Activated CD8-positive, alpha-beta memory T cell treated with anti-CD3 and anti-CD28 coated beads for 36 hours (primary cell): ENCODE results near the gene HS6ST3. TPM values are rescaled to one million over a fixed set of nuclear protein-coding genes. Genes with fewer than 3 reads are reported as not detected.
"Not testable (repeated sequence)": the region's sequence is repeated elsewhere in the genome, so short reads cannot be mapped to it uniquely, and the experiment has no call there.

ENCODE experiments used
- CTCF ChIA-PET: fragments of 350-600 bp; sonication (Branson Sonifier 250); formaldehyde crosslinking; loops from one replicate; lab custom pipeline; 2021; ENCODE audit warnings: antibody characterized with exemption; lab: Charles Lee
- POLR2A ChIA-PET: fragments of 350-600 bp; sonication (Branson Sonifier 250); formaldehyde crosslinking; loops from one replicate; lab custom pipeline; 2021; ENCODE audit warnings: antibody characterized with exemption; lab: Charles Lee
- total RNA-seq, 2 experiments: library from RNA; stranded (reverse); gene quantifications; one replicate each; pipeline ENCODE4 v1.2.3, GENCODE V29; 2021

HS6ST3 gene
- total RNA-seq, 2 experiments from 2014 or later, result not detected

DNA sequence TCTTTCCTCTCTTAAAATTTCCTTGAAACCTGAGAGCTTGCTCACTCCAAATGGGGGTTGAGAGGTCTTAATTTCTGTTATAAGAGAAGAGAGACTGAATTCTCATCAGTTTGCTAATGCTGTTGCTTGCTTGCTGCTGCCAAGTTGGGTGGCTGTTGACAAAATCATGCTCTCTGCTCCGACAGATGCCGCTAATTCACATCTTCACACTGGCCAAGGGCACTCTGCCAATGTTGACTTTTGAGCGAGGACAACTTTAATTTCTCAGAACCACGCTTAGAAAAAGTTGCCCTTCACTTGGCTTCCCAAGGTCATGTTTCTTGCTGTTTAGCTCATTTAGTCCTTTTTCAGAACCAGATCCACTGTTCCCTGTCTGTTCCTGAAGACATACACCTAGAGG lies 402.9 kb downstream of the HS6ST3 start:
- POLR2A ChIA-PET, result no interaction called here
- CTCF ChIA-PET, result no interaction called here

DNA sequence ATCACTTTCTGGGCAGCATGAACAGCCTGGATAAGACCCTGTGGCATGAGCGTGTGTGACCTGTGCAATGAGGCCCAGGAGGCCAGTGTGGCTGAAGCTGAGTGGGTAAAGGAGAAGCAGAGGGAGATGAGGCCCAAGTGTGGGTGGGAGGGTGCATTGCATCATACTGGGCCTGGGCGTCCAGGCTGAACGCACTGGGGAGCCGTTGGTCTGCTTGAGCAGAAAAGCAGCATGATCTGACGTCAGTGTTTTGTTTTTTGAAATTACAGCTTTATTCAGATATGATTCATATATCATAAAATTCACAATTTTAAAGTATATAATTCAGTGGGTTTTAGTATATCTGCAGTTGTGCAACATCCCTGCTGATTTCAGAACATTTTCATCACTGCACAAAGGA lies 409.7 kb downstream of the HS6ST3 start:
- POLR2A ChIA-PET, result no interaction called here
- CTCF ChIA-PET, result no interaction called here

DNA sequence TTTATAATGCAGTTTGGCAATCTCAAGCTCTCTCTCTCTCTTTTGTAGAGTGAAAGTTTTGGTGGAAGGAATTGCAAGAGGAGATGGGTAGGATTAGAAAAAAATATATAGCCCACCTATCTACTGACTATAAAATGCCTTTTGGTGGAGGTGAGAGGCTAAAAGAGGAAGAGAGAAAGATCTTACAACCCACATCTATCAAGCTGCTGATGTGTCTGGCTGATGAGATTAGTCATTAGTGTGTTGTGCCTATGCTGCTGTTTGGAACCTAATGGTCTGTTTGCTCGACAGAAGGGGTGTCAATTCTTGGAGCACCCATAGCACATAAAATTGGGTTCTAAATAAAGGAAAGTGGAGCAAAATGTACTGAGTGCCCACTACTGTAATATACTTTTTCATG lies 411.0 kb downstream of the HS6ST3 start:
- ChIA-PET POLR2A (no interaction called here), CTCF (no interaction called here)

DNA sequence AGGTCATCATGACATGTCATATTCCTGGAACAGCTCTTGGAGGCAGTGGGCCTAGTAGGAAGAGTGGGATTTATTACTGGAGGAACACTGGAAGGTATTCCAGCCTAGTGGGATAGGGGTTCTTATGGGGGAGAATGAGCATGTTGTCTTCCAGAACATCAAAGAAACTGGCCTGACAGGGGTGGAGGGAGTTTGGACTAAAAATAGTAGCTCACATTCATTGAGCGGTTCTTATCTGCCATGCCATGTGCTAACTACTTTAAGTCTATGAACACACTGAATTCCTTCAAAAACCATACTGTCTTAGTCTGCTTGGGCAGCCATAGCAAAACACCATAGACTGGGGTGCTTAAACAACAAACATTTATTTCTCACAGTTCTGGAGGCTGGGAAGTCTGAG lies 413.6 kb downstream of the HS6ST3 start:
- ChIA-PET POLR2A (no interaction called here), CTCF (no interaction called here)

DNA sequence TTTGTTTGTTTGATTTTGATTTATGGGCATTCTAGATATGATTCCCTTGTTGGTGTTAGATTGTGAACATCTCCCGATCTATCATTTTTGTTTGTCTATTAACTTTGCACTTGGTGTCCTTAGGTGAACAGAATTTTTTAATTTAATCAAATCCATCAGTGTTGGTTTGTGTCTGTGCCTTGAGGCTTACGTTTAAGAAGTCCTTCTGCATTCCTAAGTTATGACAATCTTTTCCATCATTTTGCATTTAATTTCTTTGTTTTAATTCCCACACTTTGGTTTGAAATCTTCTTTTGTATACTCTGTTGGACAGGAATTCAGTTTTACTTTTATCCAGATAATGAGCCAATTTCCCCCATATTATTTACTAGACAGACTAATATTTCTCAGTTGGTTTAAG lies 421.7 kb downstream of the HS6ST3 start:
- POLR2A ChIA-PET, result no interaction called here
- CTCF ChIA-PET, result no interaction called here

DNA sequence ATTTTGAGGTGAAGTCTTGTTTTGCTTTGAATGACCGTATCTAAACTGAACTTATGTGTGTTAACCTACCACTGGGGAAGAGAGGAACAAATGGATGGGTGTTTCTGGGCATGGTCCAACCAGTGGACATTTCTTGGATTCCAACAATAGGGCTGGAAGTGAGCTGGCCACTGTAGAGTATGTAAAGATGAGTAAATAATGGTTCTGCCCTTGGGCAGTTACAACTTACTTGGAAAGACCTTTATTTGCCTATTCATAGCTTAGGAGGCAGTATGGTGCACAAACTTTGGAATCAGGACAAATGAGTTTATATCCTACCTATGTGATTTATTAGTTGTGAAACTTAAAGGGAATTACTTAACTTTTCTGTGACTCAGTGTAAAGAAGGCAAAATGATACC lies 429.5 kb downstream of the HS6ST3 start:
- CTCF ChIA-PET, result no interaction called here
- POLR2A ChIA-PET, result no interaction called here

DNA sequence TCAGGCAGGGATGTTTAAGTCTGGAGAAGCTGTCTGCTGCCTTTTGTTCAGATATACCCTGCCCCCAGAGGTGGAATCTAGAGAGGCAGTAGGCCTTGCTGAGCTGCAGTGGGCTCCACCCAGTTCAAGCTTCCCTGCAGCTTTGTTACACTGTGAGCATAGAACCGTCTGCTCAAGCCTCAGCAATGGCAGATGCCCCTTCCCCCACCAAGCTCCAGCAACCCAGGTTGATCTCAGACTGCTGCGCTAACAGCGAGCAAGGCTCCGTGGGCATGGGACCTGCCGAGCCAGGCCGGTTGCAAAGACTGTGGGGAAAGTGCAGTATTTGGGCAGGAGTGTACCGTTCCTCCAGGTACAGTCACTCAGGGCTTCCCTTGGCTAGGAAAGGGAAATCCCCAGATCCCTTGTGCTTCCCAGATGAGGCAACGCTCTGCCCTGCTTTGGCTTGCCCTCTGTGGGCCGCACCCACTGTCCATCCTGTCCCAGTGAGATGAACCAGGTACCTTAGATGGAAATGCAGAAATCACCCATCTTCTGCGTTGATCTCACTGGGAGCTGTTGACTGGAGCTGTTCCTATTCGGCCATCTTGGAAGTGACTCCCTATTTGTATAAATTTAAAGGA lies 434.6 kb downstream of the HS6ST3 start:
- CTCF ChIA-PET, result not testable (repeated sequence)

DNA sequence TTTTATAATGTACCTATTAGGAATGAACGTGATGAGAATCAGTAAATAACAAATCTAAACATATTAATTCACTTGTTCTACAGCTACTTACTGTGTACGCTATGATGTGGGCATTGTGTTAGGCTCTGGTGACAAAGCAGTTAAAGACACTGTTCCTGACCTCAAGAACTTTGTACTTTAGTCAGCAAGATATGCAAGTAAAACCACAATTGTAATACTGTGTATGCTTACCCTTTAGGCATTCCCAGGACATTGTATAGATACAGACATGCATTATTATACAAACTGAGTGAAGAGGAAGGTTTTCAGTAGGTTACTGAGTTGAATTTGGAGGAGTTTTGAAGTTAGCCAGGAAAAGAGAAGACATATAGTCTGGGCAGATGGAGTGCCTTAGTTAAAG lies 435.8 kb downstream of the HS6ST3 start:
- POLR2A ChIA-PET, result no interaction called here
- CTCF ChIA-PET, result no interaction called here

More for the DNA sequence above, 434.6 kb downstream of the HS6ST3 start:
- POLR2A ChIA-PET, result not testable (repeated sequence)

DNA sequence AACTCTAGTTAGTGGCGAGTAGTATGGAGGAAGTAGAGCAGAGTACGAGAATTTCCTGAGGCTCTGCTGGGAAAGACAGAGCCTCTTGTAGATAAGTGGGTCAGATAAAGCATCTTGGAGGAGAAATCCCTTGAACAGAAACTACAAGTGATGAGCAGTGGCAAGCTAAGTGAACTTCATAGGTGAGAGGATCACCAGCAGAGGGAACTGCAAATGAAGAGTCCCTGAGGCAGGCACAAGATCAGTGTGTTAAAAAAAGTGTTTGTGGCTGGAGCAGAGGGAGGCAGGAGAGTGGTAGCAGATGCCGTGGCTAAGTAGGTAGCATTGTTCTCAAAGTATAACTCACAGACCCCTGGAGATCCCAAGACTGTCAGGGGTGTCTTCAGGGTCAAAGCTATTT lies 437.6 kb downstream of the HS6ST3 start:
- CTCF ChIA-PET, result no interaction called here

DNA sequence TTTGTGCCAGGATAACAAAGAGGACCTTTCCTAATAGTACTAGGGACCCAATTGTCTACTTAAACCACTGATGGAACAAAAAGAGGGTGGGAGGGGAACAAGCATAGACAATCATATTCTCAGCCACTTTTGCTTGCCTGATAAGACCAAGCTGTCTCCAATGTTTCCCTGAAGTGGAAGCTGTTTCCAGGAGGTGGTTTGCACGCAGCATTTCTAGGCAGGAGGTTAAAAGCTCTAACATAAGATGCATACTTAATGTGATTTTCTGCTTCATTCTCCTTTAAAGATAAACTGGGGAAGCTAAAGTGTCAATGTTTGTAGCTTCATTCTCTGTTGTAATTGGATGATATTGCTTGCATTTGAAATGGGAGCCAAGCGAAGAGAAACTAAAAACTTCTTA lies 442.9 kb downstream of the HS6ST3 start:
- POLR2A ChIA-PET, result interaction anchor here (0.6 kb wide), 1 partner anchor 10 kb away, joined by 3 read pairs; no protein-coding TSS in a partner anchor
- CTCF ChIA-PET, result no interaction called here

More for the DNA sequence above, 437.6 kb downstream of the HS6ST3 start:
- POLR2A ChIA-PET, result no interaction called here

DNA sequence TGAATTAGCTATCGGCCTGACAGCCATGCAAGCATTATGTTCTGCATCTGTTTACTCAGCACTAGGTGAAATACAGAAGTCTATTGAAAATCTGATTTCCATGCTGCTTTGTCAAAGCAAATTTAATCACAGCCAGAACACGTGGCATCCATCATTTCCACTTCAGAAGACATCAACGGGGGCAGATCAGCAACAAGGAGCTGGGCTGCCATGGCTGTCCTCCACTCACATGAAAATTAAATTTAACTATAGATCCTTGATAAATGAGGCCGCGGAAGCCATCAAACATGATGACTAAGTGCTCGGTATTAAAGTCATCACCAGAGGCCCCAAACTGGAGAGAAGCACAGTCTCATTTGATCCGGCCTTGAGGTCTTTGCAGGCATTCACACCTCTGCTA lies 443.5 kb downstream of the HS6ST3 start:
- POLR2A ChIA-PET, result interaction anchor here (0.6 kb wide), 1 partner anchor 10 kb away, joined by 3 read pairs; no protein-coding TSS in a partner anchor
- CTCF ChIA-PET, result no interaction called here

DNA sequence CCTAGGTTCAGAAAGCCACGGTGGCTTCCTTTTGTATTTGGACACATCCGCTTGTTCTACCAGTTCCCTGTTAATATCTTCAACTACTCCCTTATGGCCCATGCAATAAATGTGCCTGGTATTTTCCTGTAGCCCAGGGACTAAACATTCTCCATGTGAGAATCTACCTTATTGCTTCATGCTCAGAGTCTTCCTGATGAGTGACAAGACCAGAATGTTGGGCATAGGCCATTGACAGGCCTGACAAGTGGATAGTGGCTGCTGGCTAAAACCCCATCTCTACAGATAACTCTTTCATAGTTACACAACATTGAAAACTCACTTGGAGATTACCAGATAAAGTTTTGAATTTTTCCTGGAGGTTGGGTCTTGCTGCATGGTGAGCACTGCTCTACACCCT lies 449.9 kb downstream of the HS6ST3 start:
- POLR2A ChIA-PET, result no interaction called here
- CTCF ChIA-PET, result no interaction called here

DNA sequence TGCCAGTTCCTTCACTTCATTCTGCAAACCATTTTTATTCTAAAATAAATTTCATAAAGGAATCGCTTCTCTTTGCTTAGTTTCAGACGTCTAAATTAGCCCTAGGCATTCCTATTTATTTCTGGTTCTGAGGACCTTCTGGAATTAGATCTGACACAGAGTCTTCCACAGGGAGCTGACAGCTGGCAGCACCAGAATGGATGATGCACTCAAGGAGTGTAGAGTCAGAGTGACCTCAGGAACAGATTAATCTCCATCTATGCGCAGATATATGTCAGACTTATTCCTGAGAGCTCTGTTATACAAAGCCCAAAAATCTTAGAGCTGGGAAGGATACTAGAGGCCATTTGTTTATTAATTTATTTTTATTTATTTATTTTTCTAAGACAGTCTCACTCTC lies 450.8 kb downstream of the HS6ST3 start:
- POLR2A ChIA-PET, result no interaction called here
- CTCF ChIA-PET, result no interaction called here

DNA sequence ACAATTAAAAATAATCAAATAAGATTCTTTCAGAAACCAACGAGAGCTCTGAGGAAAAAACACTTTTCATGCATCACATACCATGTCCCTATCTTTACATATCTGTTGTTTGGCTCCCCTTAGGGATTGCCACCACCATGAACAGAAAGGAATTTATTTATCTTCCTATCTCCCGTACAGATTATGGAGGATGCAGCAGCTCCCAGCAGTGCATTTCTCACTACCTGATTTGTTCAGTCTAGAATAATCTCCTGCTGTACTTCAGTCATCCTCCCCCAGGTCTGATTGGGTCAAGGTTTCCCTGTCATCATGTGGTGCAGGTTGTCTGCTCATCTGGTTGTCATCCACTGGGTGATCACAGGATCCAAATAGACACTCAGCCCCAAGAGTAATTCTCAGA lies 453.1 kb downstream of the HS6ST3 start:
- ChIA-PET CTCF (no interaction called here), POLR2A (interaction anchor here (0.6 kb wide), 1 partner anchor 10 kb away, joined by 3 read pairs; no protein-coding TSS in a partner anchor)

DNA sequence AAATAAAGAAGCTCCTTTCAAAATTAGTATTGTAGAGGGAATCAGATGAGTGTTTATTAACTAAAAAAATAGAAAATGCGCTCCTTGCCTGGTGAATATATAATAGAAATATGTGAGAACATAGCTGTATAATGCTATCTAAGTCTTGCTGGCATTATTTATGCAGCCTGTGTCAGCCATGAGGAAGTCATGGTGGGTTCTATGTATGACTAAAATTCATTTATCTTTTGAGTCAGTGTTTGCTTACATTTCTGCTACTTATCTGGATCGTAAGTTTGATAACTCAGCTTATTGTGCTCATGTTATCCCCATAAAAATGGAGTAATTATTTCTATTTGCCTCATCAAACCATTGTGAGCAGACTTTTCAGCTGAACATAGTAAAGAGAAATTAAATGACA lies 455.1 kb downstream of the HS6ST3 start:
- POLR2A ChIA-PET, result no interaction called here
- CTCF ChIA-PET, result no interaction called here

DNA sequence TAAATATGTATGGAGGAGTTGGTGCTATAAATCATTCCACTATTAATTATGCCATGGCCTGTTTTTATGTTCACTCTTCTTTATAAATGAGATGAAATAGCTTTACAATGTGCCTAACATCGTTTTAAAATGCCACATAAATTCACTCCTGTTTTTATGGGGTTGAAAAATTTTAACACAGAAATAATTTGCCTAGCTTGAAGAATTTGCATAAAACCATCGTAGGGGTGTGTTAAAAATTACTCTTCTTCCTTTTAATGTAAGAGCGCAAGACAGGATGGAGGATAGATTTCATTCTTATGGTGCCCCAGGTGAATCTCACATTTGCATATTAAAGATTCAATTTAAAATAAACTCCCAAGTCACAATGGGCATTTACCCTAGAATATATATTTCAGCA lies 456.6 kb downstream of the HS6ST3 start:
- ChIA-PET CTCF (no interaction called here), POLR2A (no interaction called here)

DNA sequence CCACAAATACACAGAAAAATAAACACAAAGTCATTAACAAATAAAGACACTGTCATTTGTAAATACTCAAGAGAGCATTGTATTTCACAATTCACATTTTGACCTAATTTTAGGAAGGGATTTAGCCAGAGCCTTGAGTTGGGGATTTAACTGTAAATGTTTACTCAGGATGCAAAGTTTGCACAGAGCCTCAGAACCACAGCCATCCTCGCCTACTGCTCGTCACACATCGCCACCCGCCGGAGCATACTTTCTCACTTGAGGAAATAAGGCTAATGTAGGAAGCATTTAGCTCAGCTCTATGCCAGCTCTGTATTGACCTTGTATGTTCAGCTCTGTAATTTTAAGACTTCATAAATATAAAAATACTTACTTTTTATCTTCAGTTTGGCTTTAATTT lies 461.6 kb downstream of the HS6ST3 start:
- ChIA-PET CTCF (no interaction called here), POLR2A (no interaction called here)

DNA sequence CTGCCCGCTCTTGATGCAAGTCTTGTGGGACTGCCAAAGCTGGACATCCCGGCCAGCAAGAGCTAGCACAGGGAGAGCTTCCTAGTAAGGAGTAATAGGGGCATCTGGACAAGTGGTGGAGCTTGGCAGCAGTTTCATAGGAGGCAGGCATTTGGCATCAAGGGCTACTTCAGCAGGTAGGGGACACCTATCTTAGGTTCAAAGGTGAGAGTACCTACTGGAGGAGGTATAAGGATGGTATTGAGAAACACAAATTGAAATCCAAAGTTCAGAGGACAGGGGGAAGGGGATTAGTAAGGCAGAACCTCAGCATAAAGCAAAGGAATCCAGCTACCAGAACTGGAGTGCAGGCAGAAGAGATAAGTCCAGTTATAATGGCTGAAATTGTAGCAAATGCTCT lies 462.7 kb downstream of the HS6ST3 start:
- POLR2A ChIA-PET, result no interaction called here

DNA sequence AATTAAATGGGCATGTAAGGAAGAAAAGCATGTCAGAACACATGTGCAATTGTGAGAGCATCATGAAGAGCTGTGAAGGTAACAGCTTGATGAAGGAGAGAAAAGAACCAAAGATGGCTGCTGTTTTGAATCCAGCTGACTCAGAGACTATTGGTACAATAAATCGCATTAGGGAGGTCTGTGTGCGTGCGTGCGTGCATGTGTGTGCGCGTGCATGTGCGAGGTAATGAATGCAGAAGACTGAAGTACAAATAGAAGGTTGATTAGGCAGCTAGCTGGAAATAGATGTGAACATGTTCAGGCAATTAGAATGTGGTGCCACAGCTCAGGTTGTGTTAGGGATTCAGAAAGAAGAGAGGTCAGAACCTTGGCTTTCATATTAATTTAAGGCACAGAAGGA lies 463.9 kb downstream of the HS6ST3 start:
- CTCF ChIA-PET, result no interaction called here

More for the DNA sequence above, 462.7 kb downstream of the HS6ST3 start:
- CTCF ChIA-PET, result no interaction called here

DNA sequence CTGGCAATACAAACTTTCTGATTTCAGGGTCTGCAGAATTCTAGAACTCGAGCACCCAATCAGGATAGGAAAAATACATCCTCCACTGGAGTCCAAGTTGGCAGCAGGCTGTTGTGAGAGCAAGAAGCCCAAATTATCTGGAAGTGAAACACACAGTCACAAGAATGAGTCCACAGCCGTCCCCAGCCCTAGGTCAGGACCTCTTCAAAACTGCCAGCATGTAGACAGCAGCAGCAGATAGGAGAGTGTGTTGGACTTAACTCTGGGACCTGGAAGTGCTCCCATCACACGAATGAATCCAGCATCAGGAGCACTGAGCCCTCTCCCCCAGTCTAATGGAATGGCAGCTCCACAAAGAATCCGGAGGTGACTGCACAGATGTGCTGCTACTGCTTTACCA lies 483.7 kb downstream of the HS6ST3 start:
- ChIA-PET POLR2A (no interaction called here), CTCF (no interaction called here)

More for the DNA sequence above, 463.9 kb downstream of the HS6ST3 start:
- POLR2A ChIA-PET, result no interaction called here

DNA sequence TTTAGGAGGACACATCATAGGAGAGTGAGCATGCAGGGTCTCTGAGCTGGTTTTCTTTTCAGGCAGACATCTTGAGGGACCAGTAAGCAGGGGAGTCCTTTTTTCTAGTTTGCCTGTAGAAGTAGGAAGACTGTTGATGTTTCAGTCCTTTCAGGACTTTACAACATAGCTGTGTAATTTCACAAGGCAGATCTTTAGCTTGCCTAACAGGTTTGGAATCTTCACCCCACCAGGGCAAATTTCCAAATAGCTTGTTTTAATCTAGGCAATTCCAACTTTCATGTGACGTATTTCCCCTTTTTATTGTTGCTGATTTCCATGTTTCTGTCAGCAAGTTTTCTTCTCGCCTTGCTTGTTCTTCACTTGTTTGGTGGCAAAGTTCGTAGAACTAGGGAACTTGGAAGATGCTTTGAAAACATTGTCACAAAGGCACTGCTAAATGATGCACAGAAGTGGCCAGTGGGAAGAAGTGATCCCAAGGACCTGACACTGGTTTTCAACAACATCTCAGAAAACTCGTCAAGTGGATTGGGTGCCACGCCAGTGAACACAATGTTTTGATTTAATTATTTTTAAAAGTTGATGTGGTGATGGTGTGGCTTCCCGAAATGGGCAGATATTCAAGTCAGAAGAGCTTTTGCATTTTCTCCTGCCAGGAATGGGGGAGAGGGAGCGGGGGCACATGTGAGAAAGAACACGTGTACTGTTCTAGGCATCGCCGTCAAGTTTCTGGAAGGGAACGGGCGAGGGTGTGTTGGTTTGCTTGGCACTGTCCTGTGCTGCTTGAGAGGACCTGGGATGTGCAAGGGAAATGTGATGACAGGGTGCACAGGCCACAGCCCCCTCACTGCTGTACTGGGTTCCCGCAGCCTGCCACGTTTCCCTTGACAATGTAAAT lies 485.8 kb downstream of the HS6ST3 start:
- CTCF ChIA-PET, result no interaction called here
- POLR2A ChIA-PET, result no interaction called here
